ENCODE data around the gene SPIRE2. TPM values are rescaled to one million over a fixed set of nuclear protein-coding genes. Genes with fewer than 3 reads are reported as not detected.

The SPIRE2 gene
- polyA plus RNA-seq, 1 donor (not counting 4 experiments of a cell fraction or from before 2014, with no cell fraction given) = 1.1 TPM

- Histone ChIP-seq H3K4me3 (ENCODE audit: control insufficient read depth in 2 of 3, extremely low read depth in 1 of 3, insufficient read depth in 2 of 3, low read depth in 1 of 3, low read length in 3 of 3) (no peak overlapping the region), H3K27me3 (ENCODE audit: control insufficient read depth, extremely low read depth, insufficient read depth, low read length) (peaks cover 3% of the 10 kb centered on the region), H3K9me3 (ENCODE audit: control insufficient read depth, low read depth, low read length) (no peaks in the 10 kb centered on the region), H3K4me1 (ENCODE audit: control insufficient read depth, extremely low read depth, insufficient read depth, low read length) (peaks cover 7% of the 10 kb centered on the region), H3K4me2 (ENCODE audit: control insufficient read depth, extremely low read depth, insufficient read depth, low read depth, low read length) (no peak overlapping the region), H2AFZ (ENCODE audit: control insufficient read depth, low read length) (no peak overlapping the region), H3K27ac (ENCODE audit: control insufficient read depth, insufficient read depth, low read length) (no peak overlapping the region), H3K79me2 (ENCODE audit: control insufficient read depth, insufficient read depth, low read length) (no peaks in the 10 kb centered on the region), H3K9ac (ENCODE audit: control insufficient read depth, extremely low read depth, insufficient read depth, low read length) (no peak overlapping the region), H3K9me1 (ENCODE audit: control insufficient read depth, extremely low read depth, insufficient read depth, low read length) (no peaks in the 10 kb centered on the region), H3K36me3 (ENCODE audit: control insufficient read depth in 2 of 2, extremely low read depth in 1 of 2, insufficient read depth in 2 of 2, low read length in 2 of 2) (no peaks in the 10 kb centered on the region), H4K20me1 (ENCODE audit: control insufficient read depth, extremely low read depth, insufficient read depth, low read length) (no peaks in the 10 kb centered on the region)
- FAIRE-seq = no peak
- DNase-seq (ENCODE audit: low read depth, low spot score) = no peak
- TF ChIP-seq CTCF (optimal IDR thresholded peaks at IDR 0.05 in 1 of 3, IDR thresholded peaks at IDR 0.05 in 1 of 3, conservative IDR thresholded peaks at IDR 0.05 in 1 of 3; ENCODE audit: extremely low read depth in 1 of 3, insufficient read depth in 2 of 3, low read length in 3 of 3) (no peak), EZH2 (IDR thresholded peaks at IDR 0.05; ENCODE audit: low read length) (no peak)
- dilution Hi-C loops (cut with MboI; ENCODE audit: extremely low pct_ligation_motif_present, low sequenced_read_pairs) = no loop called here
These were observed 19.0 kb downstream of the SPIRE2 start for GRCh38 chr16:89847051-89847939.

GRCh38 chr16:89847940-89848297, 19.6 kb downstream of the SPIRE2 start:
- Histone ChIP-seq H3K36me3 (ENCODE audit: control insufficient read depth in 2 of 2, extremely low read depth in 1 of 2, insufficient read depth in 2 of 2, low read length in 2 of 2) (no peaks in the 10 kb centered on the region), H3K4me1 (ENCODE audit: control insufficient read depth, extremely low read depth, insufficient read depth, low read length) (peaks cover 6% of the 10 kb centered on the region), H3K27ac (ENCODE audit: control insufficient read depth, insufficient read depth, low read length) (no peak overlapping the region), H3K9me1 (ENCODE audit: control insufficient read depth, extremely low read depth, insufficient read depth, low read length) (no peaks in the 10 kb centered on the region), H3K9ac (ENCODE audit: control insufficient read depth, extremely low read depth, insufficient read depth, low read length) (no peak overlapping the region), H3K9me3 (ENCODE audit: control insufficient read depth, low read depth, low read length) (no peaks in the 10 kb centered on the region), H3K27me3 (ENCODE audit: control insufficient read depth, extremely low read depth, insufficient read depth, low read length) (peaks cover 3% of the 10 kb centered on the region), H2AFZ (ENCODE audit: control insufficient read depth, low read length) (no peak overlapping the region), H4K20me1 (ENCODE audit: control insufficient read depth, extremely low read depth, insufficient read depth, low read length) (no peaks in the 10 kb centered on the region), H3K79me2 (ENCODE audit: control insufficient read depth, insufficient read depth, low read length) (no peaks in the 10 kb centered on the region), H3K4me3 (ENCODE audit: control insufficient read depth in 2 of 3, extremely low read depth in 1 of 3, insufficient read depth in 2 of 3, low read depth in 1 of 3, low read length in 3 of 3) (no peak overlapping the region), H3K4me2 (ENCODE audit: control insufficient read depth, extremely low read depth, insufficient read depth, low read depth, low read length) (no peak overlapping the region)
- DNase-seq (ENCODE audit: low read depth, low spot score) (no peak), FAIRE-seq (no peak)
- no peak for TF ChIP-seq EZH2 (IDR thresholded peaks at IDR 0.05; ENCODE audit: low read length)
- no peak for TF ChIP-seq CTCF (optimal IDR thresholded peaks at IDR 0.05 in 1 of 3, IDR thresholded peaks at IDR 0.05 in 1 of 3, conservative IDR thresholded peaks at IDR 0.05 in 1 of 3; ENCODE audit: extremely low read depth in 1 of 3, insufficient read depth in 2 of 3, low read length in 3 of 3)
- dilution Hi-C loops (cut with MboI; ENCODE audit: extremely low pct_ligation_motif_present, low sequenced_read_pairs) = no loop called here
